KG1 (cell line): ENCODE measurements around the gene PRAMEF20.

Experiments used
- DNase-seq: peaks from one replicate; lab custom pipeline; 2025; lab: John Stamatoyannopoulos, UW

Gene PRAMEF20

DNA sequence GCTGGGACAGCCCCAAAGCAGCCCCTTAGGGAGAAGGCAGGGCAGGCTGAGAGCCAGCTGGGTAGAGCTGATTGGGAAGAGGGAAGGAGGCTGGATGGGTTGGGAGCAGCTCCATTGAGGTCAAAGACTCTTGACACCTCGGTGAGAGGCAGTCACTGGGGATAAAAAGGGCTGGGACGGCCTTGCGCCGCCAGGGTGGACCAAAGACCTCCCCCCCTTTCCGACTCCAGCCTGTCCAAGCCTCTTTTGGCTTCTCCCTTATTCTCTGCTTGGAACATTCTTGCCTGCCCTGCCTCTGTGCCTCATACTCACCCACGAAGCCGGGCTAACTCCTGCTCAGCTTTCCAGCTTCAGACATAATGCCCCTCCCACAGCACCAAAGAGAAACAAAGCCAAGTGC is 52.4 kb downstream of the PRAMEF20 start:
- DNase-seq, result no peak

DNA sequence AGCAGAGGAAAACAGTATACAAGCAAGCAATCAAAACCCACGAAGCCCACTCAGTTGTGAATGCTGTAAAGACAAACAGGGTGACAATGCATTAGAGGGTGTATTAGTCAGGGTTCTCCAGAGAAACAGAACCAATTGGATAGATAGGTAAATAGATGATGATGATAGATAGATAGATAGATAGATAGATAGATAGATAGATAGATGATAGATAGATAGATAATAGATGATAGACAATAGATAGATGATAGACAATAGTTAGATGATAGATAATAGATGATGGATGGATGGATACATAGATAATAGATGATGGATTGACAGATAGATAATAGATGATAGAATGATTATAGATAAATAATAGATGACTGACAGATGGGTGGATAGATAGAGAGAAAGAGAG is 55.3 kb downstream of the PRAMEF20 start:
- no peak for DNase-seq

DNA sequence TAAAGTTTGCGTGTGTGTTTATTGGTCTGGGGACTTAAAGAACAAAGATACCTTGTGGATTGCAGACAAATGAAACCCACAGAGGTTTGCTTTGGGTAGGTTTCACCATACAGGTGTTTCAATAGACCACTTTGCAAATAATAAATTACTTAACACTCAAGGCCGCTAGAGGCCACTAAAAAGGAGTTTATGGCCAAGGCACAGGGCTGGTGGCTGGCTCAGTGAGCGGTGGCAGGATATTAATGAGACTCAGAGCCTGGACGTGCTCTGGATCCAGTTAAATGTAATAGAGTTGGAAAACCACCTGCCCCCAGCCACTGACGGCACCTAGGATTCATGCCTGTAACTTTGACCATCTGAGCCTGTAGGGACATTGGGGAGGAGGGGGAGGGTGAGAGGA is 59.1 kb downstream of the PRAMEF20 start:
- DNase-seq, result no peak
